K562 (cell line): Measurements from ENCODE around the gene HMGA1. TPM values are rescaled to one million over a fixed set of nuclear protein-coding genes. Genes with fewer than 3 reads are reported as not detected.

Experiments used
- ATAC-seq: fragments of 200-7000 bp; cut with Tn5 transposase; 3 replicates; pipeline ENCODE4 v1.9.1; 2020; ENCODE audit warnings: moderate library complexity
- BruUV-seq: library from RNA; stranded (reverse); fragments of 400-500 nt; replicated peaks from 2 replicates; lab custom pipeline; 2021; lab: Mats Ljungman, UMichigan
- CTCF ChIA-PET: fragments of 300-600 bp; formaldehyde crosslinking; extraction: SDS; loops from one replicate; lab custom pipeline; 2021; ENCODE audit warnings: low intra/inter-chr PET ratio; lab: Yijun Ruan, JAX
- POLR2A ChIA-PET: fragments of 300-600, 350-650 bp; sonication (Branson Sonifier 250); formaldehyde crosslinking; extraction: SDS; loops from one replicate; lab custom pipeline; 2021; ENCODE audit warnings: antibody characterized with exemption, inconsistent platforms; lab: Yijun Ruan, JAX
- DNase-seq, 4 experiments: peaks; one replicate each; pipeline versions ENCODE4 v3.0.0 to v3.0.0-alpha.2; 2011 to 2018; ENCODE audit warnings: low spot score in 3 of 4, mixed read lengths in 3 of 4; ENCODE audit errors: extremely low read depth in 1 of 4
- FAIRE-seq: peaks from 2 replicates; lab custom pipeline; 2011; peaks lifted over from hg19 to GRCh38; lab: Jason Lieb, UNC
- H2AFZ ChIP-seq: 2 replicates; pipeline ENCODE4 v1.6.0; 2011; ENCODE audit warnings: low read depth, low read length, control low read depth, inconsistent platforms
- H3K27ac ChIP-seq: fragments of 200-600 bp; 3 replicates; pipeline ENCODE4 v1.8.0; 2011; ENCODE audit warnings: low read depth, mild to moderate bottlenecking, control low read depth, inconsistent platforms, low read length, moderate library complexity, mixed read lengths; ENCODE audit errors: extremely low read depth
- H3K27me3 ChIP-seq, 2 experiments: fragments of 300-600 bp in 1 of 2; 2 replicates in 1 of 2; 3 replicates in 1 of 2; pipeline versions ENCODE4 v1.6.0 to v1.8.0; 2011; ENCODE audit warnings: inconsistent platforms in 2 of 2, low read length in 2 of 2, mild to moderate bottlenecking in 1 of 2, mixed read lengths in 1 of 2, moderate library complexity in 1 of 2; ENCODE audit not compliant: control insufficient read depth in 2 of 2, insufficient read depth in 2 of 2
- H3K36me3 ChIP-seq: fragments of 300-600 bp; 3 replicates; pipeline ENCODE4 v1.8.0; 2011; ENCODE audit warnings: mild to moderate bottlenecking, low read length, inconsistent platforms; ENCODE audit not compliant: control insufficient read depth, insufficient read depth
- H3K4me1 ChIP-seq, 2 experiments: fragments of 200-600 bp in 1 of 2; replicated peaks in 1 of 2; 2 replicates in 1 of 2; 3 replicates in 1 of 2; pipeline versions ENCODE4 v1.5.1 to v1.8.0; 2011; ENCODE audit warnings: inconsistent platforms in 2 of 2, low read length in 2 of 2, mild to moderate bottlenecking in 1 of 2, mixed read lengths in 1 of 2, moderate library complexity in 1 of 2; ENCODE audit not compliant: control insufficient read depth in 2 of 2, insufficient read depth in 2 of 2
- H3K4me2 ChIP-seq: 2 replicates; pipeline ENCODE4 v1.6.1; 2011; ENCODE audit warnings: low read length, control low read depth, inconsistent platforms, mixed read lengths; ENCODE audit not compliant: insufficient read depth
- H3K4me3 ChIP-seq: fragments of 200-600 bp; sonication (generic), shearing (Covaris generic); 2 replicates; pipeline ENCODE4 v1.5.1; 2016; ENCODE audit warnings: control low read depth, inconsistent platforms
- H3K79me2 ChIP-seq: fragments of 200-600 bp; 3 replicates; pipeline ENCODE4 v1.8.0; 2011; ENCODE audit warnings: low read length, inconsistent platforms; ENCODE audit not compliant: control insufficient read depth, insufficient read depth
- H3K9ac ChIP-seq, 2 experiments: 2 replicates each; pipeline versions ENCODE4 v1.6.0 to v1.6.1; 2011; ENCODE audit warnings: low read depth in 2 of 2, low read length in 2 of 2, control low read depth in 1 of 2, inconsistent platforms in 1 of 2, mild to moderate bottlenecking in 1 of 2, mixed read lengths in 1 of 2; ENCODE audit not compliant: insufficient read depth in 1 of 2
- H3K9me1 ChIP-seq: one replicate; pipeline ENCODE4 v1.6.0; 2011; ENCODE audit warnings: inconsistent platforms, mild to moderate bottlenecking, low read length, moderate library complexity; ENCODE audit not compliant: control insufficient read depth, insufficient read depth
- H3K9me3 ChIP-seq: replicated peaks from 2 replicates; pipeline ENCODE4 v1.5.1; 2011; ENCODE audit warnings: low read depth, low read length, inconsistent platforms; ENCODE audit not compliant: control insufficient read depth, insufficient read depth
- H4K20me1 ChIP-seq: replicated peaks from 2 replicates; pipeline ENCODE4 v1.6.1; 2011; ENCODE audit warnings: low read length, inconsistent platforms, mixed read lengths; ENCODE audit not compliant: control insufficient read depth, insufficient read depth
- CEBPG ChIP-seq, 3 experiments: fragments of 200-800 bp in 1 of 3; sonication (Bioruptor generic) in 1 of 3; sonication (generic) in 1 of 3; formaldehyde crosslinking in 1 of 3; IDR thresholded peaks in 2 of 3; conservative IDR thresholded peaks in 1 of 3; 2 replicates each; pipeline versions ENCODE4 v1.6.1 to v1.8.0; 2016 to 2022; ENCODE audit warnings: missing compliant biosample characterization in 2 of 3, missing genetic modification characterization in 2 of 3, mild to moderate bottlenecking in 1 of 3, missing genetic modification reagents in 1 of 3
- DMBX1 ChIP-seq: fragments of 250-450 bp; sonication (Bioruptor Pico); IDR thresholded peaks from 2 replicates; pipeline ENCODE4 v1.8.0; 2022; ENCODE audit warnings: inconsistent platforms, mild to moderate bottlenecking, moderate library complexity, borderline replicate concordance
- FOXP1 ChIP-seq: sonication (generic); formaldehyde crosslinking; IDR thresholded peaks from 2 replicates; pipeline ENCODE4 v1.8.0; 2022; ENCODE audit warnings: mild to moderate bottlenecking, missing genetic modification reagents
- KDM5B ChIP-seq: fragments of 200-600 bp; sonication (generic); IDR thresholded peaks from 2 replicates; pipeline ENCODE4 v1.6.1; 2012; ENCODE audit warnings: low read depth, mild to moderate bottlenecking, moderate library complexity, low read length, control low read depth, inconsistent platforms; ENCODE audit not compliant: insufficient replicate concordance
- MCM7 ChIP-seq, 2 experiments: fragments of 450-650 bp; IDR thresholded peaks; 2 replicates each; pipeline ENCODE4 v1.6.1; 2016 to 2018
- MEIS2 ChIP-seq: fragments of 450-650 bp; IDR thresholded peaks from 2 replicates; pipeline ENCODE4 v1.6.1; 2014; ENCODE audit warnings: mild to moderate bottlenecking; ENCODE audit not compliant: partially characterized antibody
- ZBTB49 ChIP-seq: sonication (generic); formaldehyde crosslinking; IDR thresholded peaks from 2 replicates; pipeline ENCODE4 v1.8.0; 2022; ENCODE audit warnings: missing genetic modification reagents, mild to moderate bottlenecking, borderline replicate concordance
- ZNF511 ChIP-seq: sonication (generic); formaldehyde crosslinking; IDR thresholded peaks from 2 replicates; pipeline ENCODE4 v1.8.0; 2022; ENCODE audit warnings: mild to moderate bottlenecking, missing genetic modification reagents
- WGBS: fragments of 100-300 bp; shearing (Covaris generic); methylation state at CpG from one replicate; pipeline ENCODE4 v1.1.6; 2016; ENCODE audit warnings: low coverage, mixed read lengths; ENCODE audit not compliant: insufficient coverage; ENCODE audit errors: missing lambda C conversion rate; 5-methylcytosine and 5-hydroxymethylcytosine counted together
- in situ Hi-C: fragments of 300-500 bp; cut with MboI; formaldehyde crosslinking; loops from 4 replicates; pipeline ENCODE4 v1.15.0; 2018; ENCODE audit warnings: inconsistent platforms, mixed read lengths
- intact Hi-C: fragments of 100-400 bp; cut with micrococcal nuclease; formaldehyde crosslinking; loops from 2 replicates; pipeline ENCODE4 v1.14.2; 2022
- polyA plus RNA-seq, 8 experiments: library from polyadenylated mRNA; depleted of rRNA in 4 of 8; stranded (reverse) in 5 of 8; unstranded in 3 of 8; fragments of >200 nt; fragmentation: Nextera tagmentation in 2 of 8; fragmentation: Illumina TruSeq in 1 of 8; extraction: Ambion mirVana in 2 of 8; extraction: Trizol in 1 of 8; gene quantifications; 2 replicates each; pipeline versions ENCODE4 v1.2.1 to v1.2.3, GENCODE V29; 2011 to 2014; ENCODE audit warnings: inconsistent platforms in 1 of 8, missing spikeins in 1 of 8
- total RNA-seq, 7 experiments: library from RNA; depleted of rRNA in 6 of 7; stranded (reverse); fragments of >200 nt in 6 of 7; fragmentation: Illumina TruSeq in 2 of 7; extraction: Trizol in 2 of 7; gene quantifications; 2 replicates each; pipeline versions ENCODE4 v1.2.1 to v1.2.3, GENCODE V29; 2011 to 2021; ENCODE audit warnings: low replicate concordance in 1 of 7
- TF ChIP-seq, protein P1 (sequence below), 2 experiments: fragments of 450-650 bp in 1 of 2; IDR thresholded peaks; 2 replicates each; pipeline ENCODE4 v1.6.1; 2011 to 2017; ENCODE audit warnings: low read depth in 2 of 2, antibody characterized with exemption in 1 of 2, borderline replicate concordance in 1 of 2, low read length in 1 of 2, mild to moderate bottlenecking in 1 of 2, mixed read lengths in 1 of 2; ENCODE audit not compliant: control insufficient read depth in 1 of 2
- TF ChIP-seq, protein P2 (sequence below): fragments of 450-650 bp; IDR thresholded peaks from 2 replicates; pipeline ENCODE4 v1.6.1; 2016; ENCODE audit warnings: low read depth, mild to moderate bottlenecking, moderate library complexity

HMGA1 gene
- total and polyA plus RNA-seq, 9 of the 15 experiments (the other 6 are each of a cell fraction or from before 2014, with no cell fraction given): 27.8 to 1,947 (median 594) TPM

DNA sequence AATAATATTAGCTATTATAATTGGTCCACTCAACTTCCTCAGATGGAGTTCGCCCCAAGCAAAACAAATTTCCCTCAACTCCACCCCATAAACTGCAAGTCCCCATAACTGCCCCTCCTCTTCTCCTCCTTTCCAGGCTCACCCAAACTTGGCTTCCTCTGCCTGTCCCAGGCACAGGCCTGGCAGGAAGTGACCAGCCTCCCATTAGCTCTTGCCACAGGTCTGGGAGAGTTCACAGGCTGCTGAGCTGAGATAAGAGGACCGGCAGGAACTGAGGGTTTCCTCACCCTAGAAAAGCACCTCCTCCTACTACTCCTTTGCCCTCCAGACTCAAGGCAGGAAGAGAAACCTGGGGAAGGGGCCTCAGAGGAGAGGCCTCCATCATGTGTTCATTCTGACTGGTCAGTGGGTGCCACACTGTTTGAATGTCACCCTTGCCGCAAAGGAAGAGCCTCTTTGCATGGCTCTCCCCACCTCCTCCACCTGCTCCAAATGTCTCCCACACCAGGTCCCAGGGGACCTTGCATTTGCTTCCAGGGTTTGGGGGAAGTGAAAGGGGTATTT is 36.7 kb downstream of the HMGA1 start (continued):
- TF ChIP-seq, protein P1, sequence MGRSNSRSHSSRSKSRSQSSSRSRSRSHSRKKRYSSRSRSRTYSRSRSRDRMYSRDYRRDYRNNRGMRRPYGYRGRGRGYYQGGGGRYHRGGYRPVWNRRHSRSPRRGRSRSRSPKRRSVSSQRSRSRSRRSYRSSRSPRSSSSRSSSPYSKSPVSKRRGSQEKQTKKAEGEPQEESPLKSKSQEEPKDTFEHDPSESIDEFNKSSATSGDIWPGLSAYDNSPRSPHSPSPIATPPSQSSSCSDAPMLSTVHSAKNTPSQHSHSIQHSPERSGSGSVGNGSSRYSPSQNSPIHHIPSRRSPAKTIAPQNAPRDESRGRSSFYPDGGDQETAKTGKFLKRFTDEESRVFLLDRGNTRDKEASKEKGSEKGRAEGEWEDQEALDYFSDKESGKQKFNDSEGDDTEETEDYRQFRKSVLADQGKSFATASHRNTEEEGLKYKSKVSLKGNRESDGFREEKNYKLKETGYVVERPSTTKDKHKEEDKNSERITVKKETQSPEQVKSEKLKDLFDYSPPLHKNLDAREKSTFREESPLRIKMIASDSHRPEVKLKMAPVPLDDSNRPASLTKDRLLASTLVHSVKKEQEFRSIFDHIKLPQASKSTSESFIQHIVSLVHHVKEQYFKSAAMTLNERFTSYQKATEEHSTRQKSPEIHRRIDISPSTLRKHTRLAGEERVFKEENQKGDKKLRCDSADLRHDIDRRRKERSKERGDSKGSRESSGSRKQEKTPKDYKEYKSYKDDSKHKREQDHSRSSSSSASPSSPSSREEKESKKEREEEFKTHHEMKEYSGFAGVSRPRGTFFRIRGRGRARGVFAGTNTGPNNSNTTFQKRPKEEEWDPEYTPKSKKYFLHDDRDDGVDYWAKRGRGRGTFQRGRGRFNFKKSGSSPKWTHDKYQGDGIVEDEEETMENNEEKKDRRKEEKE (IDR thresholded peaks at IDR 0.05; ENCODE audit: borderline replicate concordance in 1 of 2, control insufficient read depth in 1 of 2, low read depth in 2 of 2, low read length in 1 of 2): 0 out of 4 replicates have a peak, but pooled peaks of 1 of the 2 experiments have one; percentile 67

DNA sequence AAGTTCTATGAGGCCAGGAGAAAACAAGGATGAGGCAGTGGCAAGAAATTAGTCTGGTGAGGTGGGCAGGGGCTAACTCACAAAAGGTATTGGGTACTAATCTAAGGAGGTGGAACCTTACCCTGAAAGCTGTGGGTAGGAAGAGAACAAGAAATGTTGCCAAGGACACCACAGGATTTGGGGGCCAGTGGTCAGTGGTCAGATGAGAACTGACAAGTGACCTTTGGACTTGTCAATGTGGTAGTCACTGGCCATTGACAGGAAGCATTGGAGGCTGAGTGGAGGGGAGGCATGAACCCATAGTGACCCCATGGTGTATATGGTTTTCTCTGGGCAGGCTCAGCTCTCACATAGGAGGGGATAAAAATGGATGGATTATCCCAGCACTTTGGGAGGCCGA is 37.5 kb downstream of the HMGA1 start:
- DNase-seq (peak in 3 of 4 experiments; percentile 7 to 45 (median 8)), ATAC-seq (no peak), FAIRE-seq (no peak)
- peaks cover 7% of the 10 kb centered on the region; the same call in 1 of the 3 replicates for H3K79me2 ChIP-seq
- peak overlapping the region; percentile 91 for H3K27ac ChIP-seq
- no TSS peak for BruUV-seq
- H2AFZ ChIP-seq: 0 out of 2 replicates have a peak overlapping the region, but pooled peaks have one; percentile 24
- H3K9me3 ChIP-seq: peaks cover 3% of the 10 kb centered on the region
- H3K9ac ChIP-seq: peak overlapping the region in 1 of 2 experiments; percentile 68; a peak in 2 of 4 replicates
- peaks cover 39 to 63% of the 10 kb centered on the region in 2 experiments for H3K4me1 ChIP-seq
- in situ Hi-C loops: no loop called here
- intact Hi-C loops: loop anchor here (10.0 kb wide), 1 partner anchor 121 kb away; the partner anchor contains the start of gene NUDT3
- no peaks in the 10 kb centered on the region for H4K20me1 ChIP-seq
- H3K36me3 ChIP-seq: peaks cover 20% of the 10 kb centered on the region; the same call in 2 of the 3 replicates
- H3K4me3 ChIP-seq: no peak overlapping the region
- WGBS: 89% methylated on average over 1 of the region's 1 CpG
- no peaks in the 10 kb centered on the region for H3K27me3 ChIP-seq
- H3K4me2 ChIP-seq: peak overlapping the region; percentile 82
- ChIA-PET CTCF (no interaction called here), POLR2A (interaction anchor here (0.6 to 2.4 kb wide), 2 partner anchors 8 to 286 kb away, joined by 3 to 14 read pairs; no protein-coding TSS in a partner anchor)
- no peaks in the 10 kb centered on the region for H3K9me1 ChIP-seq
- peak; percentile 4 for TF ChIP-seq MEIS2
- TF ChIP-seq, protein P2, sequence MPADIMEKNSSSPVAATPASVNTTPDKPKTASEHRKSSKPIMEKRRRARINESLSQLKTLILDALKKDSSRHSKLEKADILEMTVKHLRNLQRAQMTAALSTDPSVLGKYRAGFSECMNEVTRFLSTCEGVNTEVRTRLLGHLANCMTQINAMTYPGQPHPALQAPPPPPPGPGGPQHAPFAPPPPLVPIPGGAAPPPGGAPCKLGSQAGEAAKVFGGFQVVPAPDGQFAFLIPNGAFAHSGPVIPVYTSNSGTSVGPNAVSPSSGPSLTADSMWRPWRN: no peak
- TF ChIP-seq CEBPG (CRISPR knock-in tag; IDR thresholded peaks at IDR 0.05): 0 out of 2 replicates have a peak, but pooled peaks have one; percentile 11
- no peak for TF ChIP-seq CEBPG (tag; conservative IDR thresholded peaks at IDR 0.05 in 1 of 2, IDR thresholded peaks at IDR 0.05 in 1 of 2)
- 0 out of 2 replicates have a peak, but pooled peaks have one; percentile 32 for TF ChIP-seq FOXP1
- peak; percentile 46; the same call in 1 of the 2 replicates for TF ChIP-seq DMBX1
- TF ChIP-seq ZBTB49 (CRISPR knock-in tag): no peak
- TF ChIP-seq KDM5B: peak; percentile 4
- TF ChIP-seq ZNF511 (CRISPR knock-in tag): peak; percentile 34; the same call in 1 of the 2 replicates
- no peak for TF ChIP-seq MCM7 (IDR thresholded peaks at IDR 0.05)
